IPS-20b (cell line): Measurements from ENCODE around the gene SPG7.
A peak's percentile ranks its signal among the peaks of the same experiment; 100 is the strongest.

ENCODE experiments used
- H3K27ac ChIP-seq: one replicate; pipeline ENCODE4 v1.5.1; 2013; ENCODE audit warnings: low read length
- H3K27me3 ChIP-seq: 2 replicates; pipeline ENCODE4 v1.6.1; 2013; ENCODE audit warnings: mild to moderate bottlenecking, low read length, inconsistent platforms; ENCODE audit not compliant: insufficient read depth
- H3K36me3 ChIP-seq: 2 replicates; pipeline ENCODE4 v1.6.1; 2013; ENCODE audit warnings: low read depth, mild to moderate bottlenecking, inconsistent platforms, low read length, moderate library complexity; ENCODE audit not compliant: insufficient read depth
- H3K4me1 ChIP-seq: 2 replicates; pipeline ENCODE4 v1.6.1; 2013; ENCODE audit warnings: mild to moderate bottlenecking, control low read depth, inconsistent platforms, low read length, moderate library complexity; ENCODE audit not compliant: insufficient read depth
- H3K4me3 ChIP-seq: 2 replicates; pipeline ENCODE4 v1.5.1; 2013; ENCODE audit warnings: mild to moderate bottlenecking, low read length, inconsistent platforms
- H3K9ac ChIP-seq: 2 replicates; pipeline ENCODE4 v1.6.1; 2013; ENCODE audit warnings: low read depth, mild to moderate bottlenecking, inconsistent platforms, low read length, moderate library complexity
- H3K9me3 ChIP-seq: 2 replicates; pipeline ENCODE4 v1.6.1; 2013; ENCODE audit warnings: mild to moderate bottlenecking, low read depth, low read length, inconsistent platforms; ENCODE audit not compliant: insufficient read depth

Gene SPG7

GRCh38 chr16:89561884-89562599, 53.8 kb downstream of the SPG7 start:
- Histone ChIP-seq H3K9ac (peak overlapping the region; percentile 98), H3K27me3 (no peaks in the 10 kb centered on the region), H3K36me3 (peaks cover 44% of the 10 kb centered on the region), H3K4me3 (peak overlapping the region; percentile 91), H3K4me1 (peaks cover 13% of the 10 kb centered on the region), H3K27ac (peak overlapping the region; percentile 86), H3K9me3 (no peaks in the 10 kb centered on the region)

GRCh38 chr16:89562939-89563338, 54.7 kb downstream of the SPG7 start:
- H3K9ac ChIP-seq = peak overlapping the region; percentile 98; the same call in 1 of the 2 replicates
- peak overlapping the region; percentile 91 for H3K4me3 ChIP-seq
- no peak overlapping the region for H3K27ac ChIP-seq

GRCh38 chr16:89563639-89564392, 55.6 kb downstream of the SPG7 start:
- H3K4me1 ChIP-seq = peaks cover 13% of the 10 kb centered on the region
- peak overlapping the region; percentile 28 for H3K27ac ChIP-seq
- peak overlapping the region; percentile 91 for H3K4me3 ChIP-seq
- H3K9ac ChIP-seq = peak overlapping the region; percentile 98; the same call in 1 of the 2 replicates
- no peaks in the 10 kb centered on the region for H3K27me3 ChIP-seq
- H3K36me3 ChIP-seq = peaks cover 36% of the 10 kb centered on the region
- no peaks in the 10 kb centered on the region for H3K9me3 ChIP-seq

More at GRCh38 chr16:89562939-89563338, 54.7 kb downstream of the SPG7 start:
- no peaks in the 10 kb centered on the region for H3K27me3 ChIP-seq
- no peaks in the 10 kb centered on the region for H3K9me3 ChIP-seq
- H3K4me1 ChIP-seq = peaks cover 13% of the 10 kb centered on the region
- peaks cover 37% of the 10 kb centered on the region for H3K36me3 ChIP-seq

GRCh38 chr16:89564476-89565255, 56.5 kb downstream of the SPG7 start:
- no peaks in the 10 kb centered on the region for H3K9me3 ChIP-seq
- H3K36me3 ChIP-seq = peaks cover 36% of the 10 kb centered on the region
- H3K27ac ChIP-seq = peak overlapping the region; percentile 28
- H3K9ac ChIP-seq = peak overlapping the region; percentile 50; the same call in 1 of the 2 replicates
- no peaks in the 10 kb centered on the region for H3K27me3 ChIP-seq
- peaks cover 13% of the 10 kb centered on the region for H3K4me1 ChIP-seq
- peak overlapping the region; percentile 91; the same call in 1 of the 2 replicates for H3K4me3 ChIP-seq

DNA sequence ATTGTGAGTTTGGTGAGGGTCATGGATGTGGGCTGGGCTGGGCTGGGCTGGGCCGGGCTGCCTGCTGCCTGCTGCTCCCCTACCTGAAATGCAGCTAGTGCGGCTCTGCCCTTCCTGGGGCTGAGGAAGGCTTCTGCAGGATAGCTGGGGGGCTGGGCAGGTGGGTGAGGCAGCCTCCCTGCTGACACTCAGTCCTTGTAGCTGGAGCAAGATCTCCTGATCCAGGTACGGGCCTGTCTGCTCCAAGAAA, 57.0 kb downstream of the SPG7 start:
- H3K9me3 ChIP-seq = no peaks in the 10 kb centered on the region
- peak overlapping the region; percentile 28 for H3K27ac ChIP-seq
- 0 out of 2 replicates have a peak, but pooled peaks cover 4% of the 10 kb centered on the region for H3K27me3 ChIP-seq
- peaks cover 36% of the 10 kb centered on the region for H3K36me3 ChIP-seq
- peak overlapping the region; percentile 91; the same call in 1 of the 2 replicates for H3K4me3 ChIP-seq
- H3K4me1 ChIP-seq = peaks cover 13% of the 10 kb centered on the region
- H3K9ac ChIP-seq = peak overlapping the region; percentile 50; the same call in 1 of the 2 replicates

- Histone ChIP-seq H3K4me1 (peaks cover 13% of the 10 kb centered on the region), H3K27me3 (0 out of 2 replicates have a peak, but pooled peaks cover 7% of the 10 kb centered on the region), H3K27ac (peak overlapping the region; percentile 28), H3K36me3 (peaks cover 36% of the 10 kb centered on the region), H3K4me3 (peak overlapping the region; percentile 63), H3K9me3 (no peaks in the 10 kb centered on the region), H3K9ac (peak overlapping the region; percentile 50; the same call in 1 of the 2 replicates)
Observed at GRCh38 chr16:89565506-89566372, 57.5 kb downstream of the SPG7 start.

- no peak overlapping the region for H3K4me3 ChIP-seq
- no peak overlapping the region for H3K27ac ChIP-seq
- peaks cover 17% of the 10 kb centered on the region; the same call in 1 of the 2 replicates for H3K27me3 ChIP-seq
- no peak overlapping the region for H3K9ac ChIP-seq
- H3K9me3 ChIP-seq = no peaks in the 10 kb centered on the region
- H3K36me3 ChIP-seq = peaks cover 17% of the 10 kb centered on the region
- H3K4me1 ChIP-seq = peaks cover 8% of the 10 kb centered on the region
Observed at GRCh38 chr16:89567656-89568594, 59.7 kb downstream of the SPG7 start.

GRCh38 chr16:89569506-89570341, 61.5 kb downstream of the SPG7 start:
- Histone ChIP-seq H3K9me3 (no peaks in the 10 kb centered on the region), H3K36me3 (no peaks in the 10 kb centered on the region), H3K4me1 (no peaks in the 10 kb centered on the region; the same call in 1 of the 2 replicates), H3K9ac (no peak overlapping the region), H3K27ac (no peak overlapping the region), H3K4me3 (no peak overlapping the region), H3K27me3 (peaks cover 33% of the 10 kb centered on the region)

DNA sequence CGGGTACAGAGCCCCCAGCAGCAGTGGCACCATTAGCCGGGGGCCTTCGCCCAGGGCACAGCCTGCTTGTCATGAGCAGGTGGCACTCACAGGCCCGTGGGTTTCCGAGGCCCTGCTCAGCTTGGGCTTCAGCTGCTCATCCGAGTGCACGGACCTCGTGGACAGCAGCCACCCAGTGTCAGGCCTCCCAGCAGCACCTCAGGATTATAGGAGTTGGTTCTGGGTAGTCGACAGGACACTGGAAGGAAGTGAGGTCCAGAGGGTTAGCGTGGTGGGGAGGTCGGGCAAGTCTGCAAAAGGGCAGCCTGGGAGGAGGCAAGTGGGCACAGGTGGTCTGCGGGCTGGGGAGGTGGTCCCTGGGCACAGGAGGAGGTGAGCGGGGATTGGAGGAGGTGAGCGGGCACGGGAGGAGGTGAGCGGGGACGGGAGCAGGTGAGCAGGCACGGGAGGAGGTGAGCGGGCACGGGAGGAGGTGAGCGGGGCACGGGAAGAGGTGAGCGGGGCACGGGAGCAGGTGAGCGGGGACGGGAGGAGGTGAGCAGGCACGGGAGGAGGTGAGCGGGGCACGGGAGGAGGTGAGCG, 62.2 kb downstream of the SPG7 start:
- Histone ChIP-seq H3K27ac (no peak overlapping the region), H3K9ac (no peak overlapping the region), H3K4me3 (no peak overlapping the region), H3K27me3 (peaks cover 40% of the 10 kb centered on the region), H3K4me1 (no peaks in the 10 kb centered on the region; the same call in 1 of the 2 replicates), H3K9me3 (no peaks in the 10 kb centered on the region), H3K36me3 (no peaks in the 10 kb centered on the region)
